Activated CD8-positive, alpha-beta T cell treated with anti-CD3 and anti-CD28 coated beads for 36 hours (primary cell): ENCODE measurements around the gene ATP6V1C2. TPM values are rescaled to one million over a fixed set of nuclear protein-coding genes. Genes with fewer than 3 reads are reported as not detected.

Experiments
- ATAC-seq: fragments of 200-7000 bp; cut with Tn5 transposase; one replicate; pipeline ENCODE4 v1.10.0; 2021; ENCODE audit warnings: mild to moderate bottlenecking, moderate library complexity
- CTCF ChIA-PET: fragments of 350-600 bp; sonication (Branson Sonifier 250); formaldehyde crosslinking; loops from one replicate; lab custom pipeline; 2021; ENCODE audit warnings: antibody characterized with exemption; lab: Charles Lee
- POLR2A ChIA-PET: fragments of 350-600 bp; sonication (Branson Sonifier 250); formaldehyde crosslinking; loops from one replicate; lab custom pipeline; 2021; ENCODE audit warnings: antibody characterized with exemption; lab: Charles Lee
- DNase-seq: peaks from one replicate; pipeline ENCODE4 v3.0.0-alpha.2; 2020
- H3K27ac Mint-ChIP-seq: one replicate; pipeline ENCODE4 v1.8.0; 2021; ENCODE audit warnings: mild to moderate bottlenecking, mixed read lengths
- H3K27me3 Mint-ChIP-seq: one replicate; pipeline ENCODE4 v1.8.0; 2021; ENCODE audit warnings: mixed read lengths
- H3K36me3 Mint-ChIP-seq: one replicate; pipeline ENCODE4 v1.8.0; 2021; ENCODE audit warnings: low read depth, mixed read lengths
- H3K4me1 Mint-ChIP-seq: one replicate; pipeline ENCODE4 v1.8.0; 2021; ENCODE audit warnings: low read depth, mixed read lengths
- H3K4me3 Mint-ChIP-seq: one replicate; pipeline ENCODE4 v1.8.0; 2021; ENCODE audit warnings: mild to moderate bottlenecking, moderate library complexity, mixed read lengths
- H3K9me3 Mint-ChIP-seq: one replicate; pipeline ENCODE4 v1.8.0; 2021; ENCODE audit warnings: mixed read lengths
- CTCF ChIP-seq: fragments of 200-600 bp; IDR thresholded peaks from one replicate; pipeline ENCODE4 v1.8.0; 2022; ENCODE audit warnings: antibody characterized with exemption, mild to moderate bottlenecking
- intact Hi-C: fragments of 100-400 bp; cut with micrococcal nuclease; formaldehyde crosslinking; loops from one replicate; pipeline ENCODE4 v1.10.0; 2022
- total RNA-seq, 2 experiments: library from RNA; stranded (reverse); gene quantifications; one replicate each; pipeline ENCODE4 v1.2.3, GENCODE V29; 2021

ATP6V1C2 gene
- total RNA-seq, 2 experiments from 2014 or later = not detected

GRCh38 chr2:10740226-10740625, 18.8 kb downstream of the ATP6V1C2 start:
- H3K36me3 Mint-ChIP-seq = no peaks in the 10 kb centered on the region
- H3K9me3 Mint-ChIP-seq = no peaks in the 10 kb centered on the region
- H3K4me3 Mint-ChIP-seq = no peak overlapping the region
- peaks cover 3% of the 10 kb centered on the region for H3K4me1 Mint-ChIP-seq
- no peak for ATAC-seq
- H3K27ac Mint-ChIP-seq = no peak overlapping the region
- no peak for TF ChIP-seq CTCF
- peaks cover 4% of the 10 kb centered on the region for H3K27me3 Mint-ChIP-seq
- ChIA-PET CTCF (no interaction called here), POLR2A (no interaction called here)
- intact Hi-C loops = no loop called here
- no peak for DNase-seq

GRCh38 chr2:10741139-10741538, 19.7 kb downstream of the ATP6V1C2 start:
- no peak for DNase-seq
- no peaks in the 10 kb centered on the region for H3K9me3 Mint-ChIP-seq
- peaks cover 4% of the 10 kb centered on the region for H3K27me3 Mint-ChIP-seq
- no peak for ATAC-seq
- H3K36me3 Mint-ChIP-seq = no peaks in the 10 kb centered on the region
- H3K4me1 Mint-ChIP-seq = peaks cover 10% of the 10 kb centered on the region
- TF ChIP-seq CTCF = no peak
- intact Hi-C loops = no loop called here
- H3K4me3 Mint-ChIP-seq = no peak overlapping the region
- ChIA-PET POLR2A (no interaction called here), CTCF (no interaction called here)
- H3K27ac Mint-ChIP-seq = no peak overlapping the region

GRCh38 chr2:10742666-10743065, 21.2 kb downstream of the ATP6V1C2 start:
- Mint-ChIP-seq H3K4me3 (no peak overlapping the region), H3K9me3 (no peaks in the 10 kb centered on the region), H3K27me3 (peaks cover 3% of the 10 kb centered on the region), H3K4me1 (peaks cover 12% of the 10 kb centered on the region), H3K27ac (no peak overlapping the region), H3K36me3 (no peaks in the 10 kb centered on the region)
- intact Hi-C loops = no loop called here
- no peak for ATAC-seq
- POLR2A ChIA-PET = no interaction called here
- no peak for TF ChIP-seq CTCF
- CTCF ChIA-PET = no interaction called here
- no peak for DNase-seq

- ChIA-PET CTCF (no interaction called here), POLR2A (interaction anchor here (0.9 kb wide), 1 partner anchor 15 kb away, joined by 3 read pairs; no protein-coding TSS in a partner anchor)
- intact Hi-C loops = no loop called here
- peaks cover 5% of the 10 kb centered on the region for H3K4me1 Mint-ChIP-seq
- H3K4me3 Mint-ChIP-seq = no peak overlapping the region
- no peak overlapping the region for H3K27ac Mint-ChIP-seq
- H3K9me3 Mint-ChIP-seq = no peaks in the 10 kb centered on the region
- ATAC-seq = no peak
- TF ChIP-seq CTCF = no peak
- H3K36me3 Mint-ChIP-seq = no peaks in the 10 kb centered on the region
- peaks cover 4% of the 10 kb centered on the region for H3K27me3 Mint-ChIP-seq
- no peak for DNase-seq
These were observed 29.2 kb downstream of the ATP6V1C2 start for GRCh38 chr2:10750610-10751009.

- intact Hi-C loops = no loop called here
- peaks cover under 1% of the 10 kb centered on the region for H3K4me1 Mint-ChIP-seq
- no peak for ATAC-seq
- H3K4me3 Mint-ChIP-seq = no peak overlapping the region
- DNase-seq = no peak
- no peak overlapping the region for H3K27ac Mint-ChIP-seq
- TF ChIP-seq CTCF = no peak
- CTCF ChIA-PET = no interaction called here
- POLR2A ChIA-PET = interaction anchor here (1.5 kb wide), 1 partner anchor 9 kb away, joined by 3 read pairs; no protein-coding TSS in a partner anchor
- no peaks in the 10 kb centered on the region for H3K9me3 Mint-ChIP-seq
- H3K36me3 Mint-ChIP-seq = no peaks in the 10 kb centered on the region
- H3K27me3 Mint-ChIP-seq = peaks cover 4% of the 10 kb centered on the region
These were observed 30.8 kb downstream of the ATP6V1C2 start for GRCh38 chr2:10752236-10752635.
